Testis (tissue), 2 donors: ENCODE results near the gene ADAT3.

ENCODE experiments used
- POLR2A ChIP-seq: fragments of 450-650 bp; IDR thresholded peaks from one replicate; pipeline ENCODE4 v1.6.1; 2017; ENCODE audit warnings: antibody characterized with exemption, mild to moderate bottlenecking, moderate library complexity
- TF ChIP-seq, protein P1 (sequence below), 3 experiments: fragments of 450-650 bp in 2 of 3; fragments of 200-600 bp in 1 of 3; sonication (generic) in 1 of 3; IDR thresholded peaks; one replicate each; pipeline ENCODE4 v1.5.1; 2016 to 2019; ENCODE audit warnings: antibody characterized with exemption in 3 of 3, mild to moderate bottlenecking in 2 of 3, moderate library complexity in 1 of 3

- TF ChIP-seq POLR2A: no peak
- TF ChIP-seq, protein P1, sequence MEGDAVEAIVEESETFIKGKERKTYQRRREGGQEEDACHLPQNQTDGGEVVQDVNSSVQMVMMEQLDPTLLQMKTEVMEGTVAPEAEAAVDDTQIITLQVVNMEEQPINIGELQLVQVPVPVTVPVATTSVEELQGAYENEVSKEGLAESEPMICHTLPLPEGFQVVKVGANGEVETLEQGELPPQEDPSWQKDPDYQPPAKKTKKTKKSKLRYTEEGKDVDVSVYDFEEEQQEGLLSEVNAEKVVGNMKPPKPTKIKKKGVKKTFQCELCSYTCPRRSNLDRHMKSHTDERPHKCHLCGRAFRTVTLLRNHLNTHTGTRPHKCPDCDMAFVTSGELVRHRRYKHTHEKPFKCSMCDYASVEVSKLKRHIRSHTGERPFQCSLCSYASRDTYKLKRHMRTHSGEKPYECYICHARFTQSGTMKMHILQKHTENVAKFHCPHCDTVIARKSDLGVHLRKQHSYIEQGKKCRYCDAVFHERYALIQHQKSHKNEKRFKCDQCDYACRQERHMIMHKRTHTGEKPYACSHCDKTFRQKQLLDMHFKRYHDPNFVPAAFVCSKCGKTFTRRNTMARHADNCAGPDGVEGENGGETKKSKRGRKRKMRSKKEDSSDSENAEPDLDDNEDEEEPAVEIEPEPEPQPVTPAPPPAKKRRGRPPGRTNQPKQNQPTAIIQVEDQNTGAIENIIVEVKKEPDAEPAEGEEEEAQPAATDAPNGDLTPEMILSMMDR (IDR thresholded peaks at IDR 0.05): no peak
These were observed 47.8 kb downstream of the ADAT3 start for GRCh38 chr19:1953037-1953436.
